HL-60 (cell line): ENCODE measurements around the gene POP7.
"Not testable (repeated sequence)": the region's sequence is repeated elsewhere in the genome, so short reads cannot be mapped to it uniquely, and the experiment has no call there.

Source experiments
- DNase-seq, 2 experiments: peaks; one replicate each; pipeline ENCODE4 v3.0.0-alpha.2; 2010 to 2020; ENCODE audit warnings: low read depth in 1 of 2, low spot score in 1 of 2
- H3K27ac ChIP-seq: fragments of 250-450 bp; sonication (Bioruptor Pico); replicated peaks from 2 replicates; pipeline ENCODE4 v1.5.1; 2020; ENCODE audit warnings: mild to moderate bottlenecking, moderate library complexity
- H3K27me3 ChIP-seq: fragments of 250-450 bp; sonication (Bioruptor Pico); 2 replicates; pipeline ENCODE4 v1.5.1; 2021; ENCODE audit warnings: mild to moderate bottlenecking, moderate library complexity; ENCODE audit not compliant: insufficient read depth, poor library complexity, severe bottlenecking
- H3K4me3 ChIP-seq: replicated peaks from 2 replicates; pipeline ENCODE4 v1.5.1; 2011; ENCODE audit warnings: mild to moderate bottlenecking, control low read depth, low read length; ENCODE audit not compliant: insufficient read depth
- GABPA ChIP-seq: IDR thresholded peaks from 2 replicates; pipeline ENCODE4 v1.6.1; 2012; ENCODE audit warnings: low read depth
- POLR2AphosphoS5 ChIP-seq: IDR thresholded peaks from 2 replicates; pipeline ENCODE4 v1.6.1; 2012; ENCODE audit warnings: low read depth
- SPI1 ChIP-seq: IDR thresholded peaks from 2 replicates; pipeline ENCODE4 v1.6.1; 2012; ENCODE audit warnings: low read depth, mild to moderate bottlenecking, borderline replicate concordance
- TF ChIP-seq, protein P1 (sequence below): IDR thresholded peaks from one replicate; pipeline ENCODE4 v1.5.1; 2011; ENCODE audit warnings: low read length, control low read depth, inconsistent platforms; ENCODE audit not compliant: insufficient read depth
- TF ChIP-seq, protein P2 (sequence below): IDR thresholded peaks from 2 replicates; pipeline ENCODE4 v1.6.1; 2012; ENCODE audit warnings: low read depth; ENCODE audit not compliant: insufficient replicate concordance

The POP7 gene

DNA sequence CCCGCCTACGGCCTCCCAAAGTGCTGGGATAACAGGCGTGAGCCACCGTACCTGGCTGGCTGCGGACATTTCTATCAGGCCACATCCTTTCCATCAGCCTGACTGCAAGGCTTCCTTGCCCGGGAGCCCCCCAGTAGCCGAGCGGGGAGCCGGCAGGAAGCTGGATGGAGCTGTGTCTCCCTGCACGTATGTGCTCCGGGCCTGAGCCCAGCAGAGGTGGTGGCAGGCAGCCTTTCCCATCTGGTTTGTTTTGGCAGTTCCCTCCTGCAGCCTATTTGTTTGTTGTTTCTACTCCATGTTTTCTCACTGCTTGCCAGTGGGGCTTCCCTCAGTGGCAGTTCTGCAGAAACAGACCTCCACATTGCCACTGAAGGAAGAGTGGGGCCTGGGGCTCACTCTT lies 5.4 kb downstream of the POP7 start:
- no peak overlapping the region for H3K4me3 ChIP-seq
- no peak for DNase-seq
- H3K27me3 ChIP-seq, result no peaks in the 10 kb centered on the region
- H3K27ac ChIP-seq, result no peak overlapping the region
- TF ChIP-seq SPI1, result no peak

DNA sequence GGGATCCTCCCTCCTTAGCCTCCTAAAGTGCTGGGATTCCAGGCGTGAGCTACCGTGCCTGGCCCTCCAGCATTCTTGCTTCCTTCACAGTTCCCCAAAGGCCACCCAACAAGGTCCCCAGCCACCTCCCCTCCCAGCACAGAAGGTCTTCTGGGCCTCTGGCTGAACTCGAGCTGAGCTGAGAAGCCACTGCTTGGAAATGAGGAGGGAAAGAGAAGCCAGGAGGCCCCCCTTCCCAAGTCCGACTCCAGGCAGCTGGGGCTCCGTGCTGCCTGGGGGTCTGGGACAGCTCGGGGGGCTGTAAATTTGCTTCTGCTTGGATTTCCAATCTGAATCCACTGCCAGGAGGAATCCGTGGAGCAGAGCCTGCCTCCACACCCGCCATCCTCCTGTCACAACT lies 8.8 kb downstream of the POP7 start:
- DNase-seq, result no peak
- Histone ChIP-seq H3K4me3 (no peak overlapping the region), H3K27ac (no peak overlapping the region), H3K27me3 (peaks cover 3% of the 10 kb centered on the region)
- TF ChIP-seq, protein P1, sequence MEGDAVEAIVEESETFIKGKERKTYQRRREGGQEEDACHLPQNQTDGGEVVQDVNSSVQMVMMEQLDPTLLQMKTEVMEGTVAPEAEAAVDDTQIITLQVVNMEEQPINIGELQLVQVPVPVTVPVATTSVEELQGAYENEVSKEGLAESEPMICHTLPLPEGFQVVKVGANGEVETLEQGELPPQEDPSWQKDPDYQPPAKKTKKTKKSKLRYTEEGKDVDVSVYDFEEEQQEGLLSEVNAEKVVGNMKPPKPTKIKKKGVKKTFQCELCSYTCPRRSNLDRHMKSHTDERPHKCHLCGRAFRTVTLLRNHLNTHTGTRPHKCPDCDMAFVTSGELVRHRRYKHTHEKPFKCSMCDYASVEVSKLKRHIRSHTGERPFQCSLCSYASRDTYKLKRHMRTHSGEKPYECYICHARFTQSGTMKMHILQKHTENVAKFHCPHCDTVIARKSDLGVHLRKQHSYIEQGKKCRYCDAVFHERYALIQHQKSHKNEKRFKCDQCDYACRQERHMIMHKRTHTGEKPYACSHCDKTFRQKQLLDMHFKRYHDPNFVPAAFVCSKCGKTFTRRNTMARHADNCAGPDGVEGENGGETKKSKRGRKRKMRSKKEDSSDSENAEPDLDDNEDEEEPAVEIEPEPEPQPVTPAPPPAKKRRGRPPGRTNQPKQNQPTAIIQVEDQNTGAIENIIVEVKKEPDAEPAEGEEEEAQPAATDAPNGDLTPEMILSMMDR, result no peak
- TF ChIP-seq POLR2AphosphoS5 (no peak), GABPA (no peak), SPI1 (no peak)
- TF ChIP-seq, protein P2, sequence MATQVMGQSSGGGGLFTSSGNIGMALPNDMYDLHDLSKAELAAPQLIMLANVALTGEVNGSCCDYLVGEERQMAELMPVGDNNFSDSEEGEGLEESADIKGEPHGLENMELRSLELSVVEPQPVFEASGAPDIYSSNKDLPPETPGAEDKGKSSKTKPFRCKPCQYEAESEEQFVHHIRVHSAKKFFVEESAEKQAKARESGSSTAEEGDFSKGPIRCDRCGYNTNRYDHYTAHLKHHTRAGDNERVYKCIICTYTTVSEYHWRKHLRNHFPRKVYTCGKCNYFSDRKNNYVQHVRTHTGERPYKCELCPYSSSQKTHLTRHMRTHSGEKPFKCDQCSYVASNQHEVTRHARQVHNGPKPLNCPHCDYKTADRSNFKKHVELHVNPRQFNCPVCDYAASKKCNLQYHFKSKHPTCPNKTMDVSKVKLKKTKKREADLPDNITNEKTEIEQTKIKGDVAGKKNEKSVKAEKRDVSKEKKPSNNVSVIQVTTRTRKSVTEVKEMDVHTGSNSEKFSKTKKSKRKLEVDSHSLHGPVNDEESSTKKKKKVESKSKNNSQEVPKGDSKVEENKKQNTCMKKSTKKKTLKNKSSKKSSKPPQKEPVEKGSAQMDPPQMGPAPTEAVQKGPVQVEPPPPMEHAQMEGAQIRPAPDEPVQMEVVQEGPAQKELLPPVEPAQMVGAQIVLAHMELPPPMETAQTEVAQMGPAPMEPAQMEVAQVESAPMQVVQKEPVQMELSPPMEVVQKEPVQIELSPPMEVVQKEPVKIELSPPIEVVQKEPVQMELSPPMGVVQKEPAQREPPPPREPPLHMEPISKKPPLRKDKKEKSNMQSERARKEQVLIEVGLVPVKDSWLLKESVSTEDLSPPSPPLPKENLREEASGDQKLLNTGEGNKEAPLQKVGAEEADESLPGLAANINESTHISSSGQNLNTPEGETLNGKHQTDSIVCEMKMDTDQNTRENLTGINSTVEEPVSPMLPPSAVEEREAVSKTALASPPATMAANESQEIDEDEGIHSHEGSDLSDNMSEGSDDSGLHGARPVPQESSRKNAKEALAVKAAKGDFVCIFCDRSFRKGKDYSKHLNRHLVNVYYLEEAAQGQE, result no peak

DNA sequence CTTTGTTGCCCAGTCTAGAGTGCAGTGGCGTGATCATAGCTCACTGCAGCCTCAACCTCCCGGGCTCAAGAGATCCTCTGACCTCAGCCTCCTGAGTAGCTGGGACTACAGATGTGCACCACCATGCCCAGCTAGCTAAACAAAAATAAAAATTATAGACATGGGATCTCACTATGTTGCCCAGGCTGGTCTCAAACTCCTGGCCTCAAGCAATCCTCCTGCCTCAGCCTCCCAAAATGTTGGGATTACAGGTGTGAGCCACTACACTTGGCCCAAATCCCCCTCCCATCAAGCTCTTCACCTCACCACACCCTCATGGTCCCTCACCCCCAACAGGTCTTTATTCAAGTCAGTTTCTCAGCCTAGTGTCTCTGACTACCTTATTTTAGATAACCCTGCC lies 11.2 kb downstream of the POP7 start:
- peaks cover 19% of the 10 kb centered on the region for H3K27me3 ChIP-seq
- H3K4me3 ChIP-seq, DNase-seq, H3K27ac ChIP-seq: not testable (repeated sequence)

DNA sequence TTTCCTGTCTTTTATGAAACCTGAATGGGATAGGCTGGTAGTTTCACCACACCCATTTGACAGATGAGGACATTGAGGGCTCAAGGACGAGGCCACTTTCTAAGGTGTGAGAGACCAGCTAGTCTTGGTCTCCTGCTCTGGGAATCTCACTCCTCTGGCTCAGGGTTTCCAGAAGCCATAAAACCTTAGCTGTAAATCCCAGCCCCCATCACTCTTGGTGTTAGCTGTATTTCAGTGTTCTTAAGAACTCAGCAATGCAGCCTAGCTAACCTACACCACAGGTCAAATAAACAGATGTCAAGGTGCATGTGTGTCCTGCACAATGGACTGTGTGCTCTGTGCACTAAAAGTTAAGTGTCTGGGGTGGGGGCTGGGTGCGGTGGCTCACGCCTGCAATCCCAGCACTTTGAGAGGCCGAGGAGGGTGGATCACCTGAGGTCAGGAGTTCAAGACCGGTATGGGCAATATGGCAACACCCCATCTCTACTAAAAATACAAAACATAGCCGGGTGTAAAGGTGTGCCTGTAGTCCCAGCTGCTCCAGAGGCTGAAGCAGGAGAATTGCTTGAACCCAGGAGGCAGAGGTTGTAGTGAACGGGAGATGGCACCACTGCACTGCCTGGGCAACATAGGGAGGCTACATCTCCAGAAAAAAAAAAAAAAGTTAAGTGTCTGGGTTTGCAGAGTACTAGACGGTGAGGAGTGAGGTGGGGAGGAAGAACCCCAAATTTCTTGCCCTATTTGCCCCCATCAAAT lies 13.8 kb downstream of the POP7 start:
- no peak for TF ChIP-seq SPI1
- TF ChIP-seq, protein P1, result no peak
- no peak for TF ChIP-seq GABPA
- TF ChIP-seq, protein P2, result no peak
- no peak for TF ChIP-seq POLR2AphosphoS5
- no peak overlapping the region for H3K27ac ChIP-seq
- H3K4me3 ChIP-seq, result no peak overlapping the region
- H3K27me3 ChIP-seq, result peaks cover 19% of the 10 kb centered on the region
- no peak for DNase-seq

DNA sequence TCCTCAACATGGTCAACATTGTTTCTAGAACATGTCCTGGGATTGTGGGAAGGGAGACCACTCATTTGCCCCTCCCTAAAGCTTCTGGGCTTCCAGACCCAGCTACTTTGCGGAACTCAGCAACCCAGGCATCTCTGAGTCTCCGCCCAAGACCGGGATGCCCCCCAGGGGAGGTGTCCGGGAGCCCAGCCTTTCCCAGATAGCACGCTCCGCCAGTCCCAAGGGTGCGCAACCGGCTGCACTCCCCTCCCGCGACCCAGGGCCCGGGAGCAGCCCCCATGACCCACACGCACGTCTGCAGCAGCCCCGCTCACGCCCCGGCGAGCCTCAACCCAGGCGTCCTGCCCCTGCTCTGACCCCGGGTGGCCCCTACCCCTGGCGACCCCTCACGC lies 14.4 kb downstream of the POP7 start, which contains the start of gene EPO:
TSS of gene EPO (plus strand) at position 190 of the 392 bp plus-strand sequence. CDS start 513 bp downstream, outside the sequence.
- H3K27me3 ChIP-seq, result peaks cover 19% of the 10 kb centered on the region
- no peak within 1 kb of the TSS for H3K27ac ChIP-seq
- TF ChIP-seq, protein P2, result no peak
- TF ChIP-seq POLR2AphosphoS5 (no peak), SPI1 (no peak), GABPA (no peak)
- TF ChIP-seq, protein P1, result no peak
- H3K4me3 ChIP-seq, result no peak within 1 kb of the TSS
- DNase-seq, result no peak
